ENCODE results near the gene PIK3C2G.

PIK3C2G gene

DNA sequence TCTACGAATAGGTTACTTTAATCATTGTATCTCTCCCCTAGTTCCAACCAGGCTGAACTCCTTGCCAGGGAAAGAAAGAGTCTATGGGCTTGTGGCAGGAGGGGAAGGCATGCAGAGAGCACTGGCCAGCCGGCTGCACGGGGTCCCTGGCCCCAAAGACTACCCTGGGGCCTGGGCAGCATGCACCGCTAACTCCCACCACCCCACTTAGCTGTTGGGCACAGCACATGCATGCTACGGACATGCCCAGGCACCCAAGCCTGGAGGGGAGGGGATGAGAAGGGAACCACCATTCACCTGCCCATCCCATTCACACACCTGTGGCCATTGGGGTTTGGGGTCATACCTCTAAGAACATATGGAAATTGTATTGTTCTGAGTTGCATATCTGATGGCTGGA lies 94.1 kb downstream of the PIK3C2G start:
- no peak for DNase-seq

DNA sequence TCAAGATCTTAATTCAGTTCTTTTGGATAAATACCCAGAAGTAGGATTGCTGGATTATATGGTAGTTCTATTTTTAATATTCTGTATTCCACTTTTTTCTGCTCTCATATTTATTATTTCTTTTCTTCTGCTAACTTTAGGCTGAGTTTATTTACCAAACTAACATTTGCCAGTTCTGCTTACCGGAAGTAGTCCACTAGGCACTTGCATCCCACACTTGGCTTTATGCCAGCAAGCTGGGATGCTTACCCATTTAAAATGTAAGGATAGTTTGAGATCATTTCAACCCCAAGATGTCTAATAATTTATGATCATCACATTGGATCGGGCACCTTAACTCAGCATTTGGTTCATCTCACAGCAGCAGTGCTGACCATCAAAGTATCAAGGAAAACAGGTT lies 96.8 kb downstream of the PIK3C2G start:
- no peak for DNase-seq

DNA sequence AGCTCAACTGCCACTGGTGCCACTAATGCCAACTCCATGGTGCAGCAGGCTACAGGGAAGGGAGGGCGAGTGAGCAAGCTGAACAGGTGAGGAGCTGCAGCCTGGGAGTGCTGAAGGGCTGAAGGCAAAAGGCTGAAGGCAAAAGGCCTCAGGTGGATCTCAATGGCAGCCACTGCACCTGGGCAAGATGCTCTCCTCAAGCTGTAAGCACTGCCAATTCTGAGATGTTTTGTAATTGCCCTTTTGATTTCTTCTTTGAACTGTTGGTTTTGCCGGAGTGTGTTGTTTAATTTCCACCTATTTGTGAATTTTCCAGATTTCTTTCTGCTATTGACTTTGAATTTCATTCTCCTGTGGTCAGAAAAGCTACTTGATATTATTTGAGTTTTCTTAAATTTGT lies 97.6 kb downstream of the PIK3C2G start:
- DNase-seq: no peak

DNA sequence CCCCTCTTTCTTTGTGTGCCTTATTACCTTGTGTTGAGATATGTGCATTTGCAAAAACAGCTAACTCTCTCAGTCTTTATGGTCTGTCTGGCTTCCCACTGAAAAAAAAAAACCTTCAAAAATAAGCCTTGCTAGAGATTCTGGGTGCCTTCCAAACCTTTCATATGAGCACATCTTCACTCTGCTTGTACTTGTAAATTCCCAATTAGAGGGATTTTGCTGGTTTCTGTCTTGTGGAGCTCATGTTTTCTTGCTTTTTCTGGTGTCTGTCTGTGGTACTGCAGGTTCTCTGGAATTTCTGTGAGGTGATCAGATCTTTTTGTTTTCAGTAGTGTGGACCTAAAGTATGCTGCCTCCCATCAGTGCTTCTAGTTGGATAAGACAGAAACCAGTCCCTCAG lies 100.1 kb downstream of the PIK3C2G start:
- DNase-seq: no peak

DNA sequence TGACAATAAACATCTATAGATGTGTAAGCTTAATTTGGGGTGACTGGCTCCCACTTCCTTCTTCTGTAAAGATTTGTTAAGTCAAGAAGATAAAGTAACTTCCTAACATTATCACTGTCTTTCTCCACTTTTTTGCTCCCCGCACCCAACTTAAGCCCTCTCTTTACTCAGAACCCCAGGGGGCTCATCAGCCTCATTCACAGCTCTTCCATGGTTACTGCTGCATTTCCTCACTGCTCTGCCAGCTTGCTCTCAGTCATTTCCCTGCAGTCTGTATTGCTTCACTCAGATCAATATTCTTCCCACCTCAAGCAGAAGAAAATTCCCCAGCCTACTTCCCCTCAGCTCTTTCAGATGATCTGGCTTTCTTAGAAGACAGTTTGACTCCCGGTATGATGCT lies 102.0 kb downstream of the PIK3C2G start:
- DNase-seq: no peak

DNA sequence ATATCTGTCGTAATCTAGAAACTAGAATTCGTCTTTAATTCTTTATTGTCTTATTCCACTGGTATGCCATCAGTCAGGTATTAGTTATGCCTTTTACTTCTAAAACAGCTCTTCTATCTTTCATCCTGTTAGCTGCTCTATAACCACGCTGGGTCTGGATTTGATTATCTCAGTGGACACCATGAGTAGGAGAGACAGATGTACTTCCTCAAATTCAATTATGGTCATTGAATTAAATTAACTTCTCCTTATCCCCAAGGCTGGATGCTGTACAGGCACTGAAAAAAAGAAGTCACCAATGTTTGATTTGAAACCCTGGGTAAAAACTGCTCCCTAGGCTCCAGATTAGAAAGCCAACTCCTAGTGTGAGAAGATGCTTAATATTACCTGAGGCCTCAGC lies 107.3 kb downstream of the PIK3C2G start:
- DNase-seq: no peak

DNA sequence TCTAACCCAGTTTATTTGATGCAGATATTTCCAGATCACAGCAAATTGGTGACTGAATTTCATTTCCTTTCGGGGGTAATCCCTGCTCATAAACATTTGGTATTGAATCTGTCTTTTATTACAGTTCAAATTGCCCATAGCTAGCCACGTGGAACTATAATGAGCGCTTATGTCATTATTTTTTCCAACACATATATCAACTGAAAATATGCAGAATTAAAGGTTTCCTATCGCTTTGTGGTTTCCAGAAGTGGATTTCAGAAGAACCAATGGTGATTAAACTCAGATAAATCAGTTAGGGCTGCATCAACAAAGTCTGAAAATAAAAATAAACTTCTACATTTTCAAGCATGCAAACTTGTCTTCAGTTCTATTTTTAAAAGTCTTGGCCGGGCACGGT lies 111.9 kb downstream of the PIK3C2G start:
- DNase-seq: no peak

DNA sequence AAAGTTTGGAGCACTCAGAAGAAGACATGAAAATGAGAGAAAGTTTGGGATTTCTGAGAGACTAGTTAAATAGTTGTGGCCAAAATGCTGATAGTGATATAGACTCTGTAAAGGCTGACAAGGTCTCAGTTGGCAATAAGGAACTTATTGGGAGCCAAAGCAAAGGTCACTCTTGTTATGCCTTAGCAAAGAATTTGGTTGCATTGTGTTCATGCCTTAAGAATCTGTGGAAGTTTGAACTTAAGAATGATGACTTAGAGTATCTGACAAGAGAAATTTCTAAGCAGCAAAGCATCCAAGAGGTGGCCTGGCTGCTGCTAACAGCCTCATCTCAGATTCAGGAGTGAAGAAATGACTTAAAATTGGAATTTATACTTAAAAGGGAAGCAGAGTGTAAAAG lies 113.8 kb downstream of the PIK3C2G start:
- no peak for DNase-seq

DNA sequence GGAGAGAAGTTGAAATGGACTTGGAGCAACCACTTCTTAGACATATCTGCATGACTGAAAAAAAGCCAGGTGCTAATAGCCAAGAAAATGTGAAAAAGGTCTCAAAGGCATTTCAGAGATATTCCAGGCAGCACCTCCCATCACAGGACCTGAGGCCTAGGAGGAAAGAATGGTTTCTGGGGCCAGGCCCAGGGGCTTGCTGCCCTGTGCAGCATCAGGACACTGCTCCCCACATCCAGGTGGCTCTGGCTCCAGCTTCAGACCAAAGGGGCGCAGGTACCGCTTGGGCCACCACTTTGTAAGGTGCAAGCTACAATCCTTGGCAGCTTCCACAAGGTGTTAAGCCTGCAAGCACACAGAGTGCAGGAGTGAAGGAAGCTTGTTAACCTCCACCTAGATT lies 114.3 kb downstream of the PIK3C2G start:
- DNase-seq: no peak

DNA sequence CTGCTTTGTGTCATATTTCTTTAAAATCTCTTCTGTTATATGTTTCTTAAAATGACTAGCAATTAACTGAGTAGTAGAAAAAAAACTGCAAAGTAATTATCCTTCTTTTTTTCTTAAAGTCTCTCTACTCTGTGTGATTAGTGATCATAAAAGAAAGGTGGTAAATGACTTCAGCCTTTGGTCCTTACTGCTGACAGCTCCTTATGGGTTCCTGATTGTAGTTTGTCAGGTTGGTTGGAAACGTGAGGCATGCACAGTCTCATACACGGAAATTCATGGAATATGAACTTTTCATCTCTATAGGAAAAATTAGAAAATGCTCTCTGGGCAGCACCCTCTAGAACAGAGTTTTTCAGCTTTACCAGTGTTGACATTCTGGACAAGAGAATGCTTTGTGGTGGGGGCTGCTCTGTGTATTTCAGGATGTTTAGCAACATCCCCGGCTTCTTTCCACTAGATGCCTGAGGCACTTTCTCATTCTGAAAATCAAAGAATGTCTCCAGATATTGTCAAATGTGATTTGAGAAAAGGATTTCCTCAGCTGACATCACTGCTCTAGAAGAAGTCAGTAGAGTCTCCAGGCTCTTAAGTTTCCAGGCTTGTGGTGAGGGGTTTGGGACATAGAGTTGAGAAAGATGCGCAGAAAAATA lies 121.0 kb downstream of the PIK3C2G start:
- DNase-seq: no peak

DNA sequence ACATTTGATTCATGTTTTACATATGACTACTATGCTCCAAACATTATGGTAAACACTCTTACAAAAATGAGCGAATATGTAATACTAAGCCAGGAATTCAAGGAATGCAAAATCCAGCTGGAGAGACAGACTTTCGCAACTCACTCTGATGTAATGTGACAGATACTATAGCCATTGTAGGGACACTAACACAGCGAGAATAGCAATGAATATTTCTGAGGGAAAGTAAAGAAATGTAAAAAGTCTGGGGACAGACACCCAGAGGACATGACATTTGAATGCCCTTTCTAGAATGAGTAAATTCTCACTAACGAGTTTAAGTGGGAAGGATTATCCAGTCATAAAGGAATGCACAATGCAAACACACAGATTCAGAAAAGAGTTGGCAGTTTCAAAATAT lies 121.9 kb downstream of the PIK3C2G start:
- DNase-seq: no peak

DNA sequence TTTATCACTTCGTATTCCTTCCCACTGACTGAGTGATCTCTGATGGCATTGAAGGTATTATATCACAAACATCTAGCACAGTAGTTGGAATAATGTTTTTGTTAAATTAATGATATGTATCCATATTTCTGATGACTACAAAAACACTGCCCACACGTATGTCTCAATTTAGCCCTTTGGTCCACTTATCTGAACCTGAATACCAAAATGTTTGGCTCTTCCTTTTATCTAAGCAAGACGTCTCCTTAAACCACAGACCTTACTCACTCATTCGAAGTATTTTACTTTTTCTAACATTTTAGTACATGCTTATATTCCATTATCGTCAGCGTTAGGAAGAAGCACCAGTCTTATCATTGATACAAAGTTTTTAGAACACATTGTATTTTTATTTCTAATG lies 126.4 kb downstream of the PIK3C2G start:
- DNase-seq: no peak

DNA sequence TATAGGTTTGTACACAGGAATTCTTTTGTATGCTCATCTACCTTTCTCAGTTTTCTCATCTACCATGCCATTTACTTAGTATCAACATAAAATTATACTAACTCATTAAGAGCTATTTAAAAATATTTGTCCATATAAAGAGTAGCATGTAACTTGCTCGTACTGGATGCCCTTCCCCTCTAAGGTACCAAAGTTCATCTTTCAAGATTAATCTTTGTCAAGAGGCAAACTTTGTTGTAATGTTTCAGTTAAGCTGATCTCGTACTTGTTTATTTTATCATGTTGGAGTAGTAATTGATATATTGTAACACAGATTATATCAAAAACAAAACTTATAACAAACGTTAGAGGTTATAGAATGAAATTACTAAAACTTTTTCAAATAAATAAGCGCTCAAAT lies 128.5 kb downstream of the PIK3C2G start:
- DNase-seq: no peak

DNA sequence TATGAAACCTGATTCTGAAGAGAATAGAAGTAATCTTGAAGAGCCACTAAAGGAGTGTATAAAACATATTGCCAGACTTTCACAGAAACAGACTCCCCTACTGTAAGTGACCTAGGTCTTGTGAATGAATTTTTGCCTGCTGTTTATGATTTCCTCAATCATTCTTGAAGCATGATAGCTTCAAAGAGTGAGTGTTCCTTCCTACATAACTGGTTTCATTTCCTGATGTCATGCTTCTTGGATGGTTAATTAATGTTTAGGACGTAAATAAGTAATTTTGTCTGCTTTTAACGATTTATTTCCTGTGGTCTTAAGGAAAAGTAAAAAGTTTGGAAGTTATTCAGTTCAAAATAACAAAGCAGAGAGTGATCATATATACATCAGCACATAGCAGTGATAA lies 129.8 kb downstream of the PIK3C2G start:
- DNase-seq: no peak

DNA sequence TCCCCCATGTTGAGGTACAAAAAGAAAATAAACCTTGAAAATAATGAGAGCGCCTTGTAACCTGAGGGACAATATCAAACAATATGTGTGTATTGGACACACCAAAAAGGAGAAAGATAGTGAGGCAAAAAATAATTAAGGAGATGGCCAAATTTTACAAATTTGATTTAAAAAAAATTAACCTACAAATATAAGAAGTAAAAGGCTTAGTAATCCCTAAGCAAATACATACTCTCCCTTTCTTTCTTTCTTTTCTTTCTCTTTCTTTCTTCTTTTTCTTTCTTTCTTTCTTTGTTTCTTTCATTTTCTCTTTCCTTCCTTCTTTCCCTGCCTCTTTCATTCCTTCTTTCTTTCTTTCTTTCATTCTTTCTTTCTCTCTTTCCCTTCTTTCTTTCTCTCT lies 133.4 kb downstream of the PIK3C2G start:
- no peak for DNase-seq

DNA sequence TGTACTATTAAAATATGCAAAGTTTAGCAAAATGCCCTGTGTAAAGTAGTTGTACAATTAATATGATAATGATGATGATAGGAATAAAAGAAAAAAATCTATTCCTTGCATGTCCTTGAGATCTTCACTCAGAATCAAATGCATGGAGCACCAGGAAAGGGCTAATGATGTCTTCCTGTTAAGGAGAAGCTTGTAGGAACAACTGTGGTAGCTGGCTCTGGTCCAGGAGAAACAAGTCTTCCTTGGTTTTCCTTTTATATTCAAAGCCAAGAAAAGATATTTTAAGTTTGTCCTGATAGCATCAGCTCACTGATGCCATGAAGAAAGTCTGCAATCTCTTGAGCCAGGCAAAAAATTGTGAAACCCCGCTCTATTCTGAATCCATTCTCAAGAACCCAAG lies 138.9 kb downstream of the PIK3C2G start:
- no peak for DNase-seq

DNA sequence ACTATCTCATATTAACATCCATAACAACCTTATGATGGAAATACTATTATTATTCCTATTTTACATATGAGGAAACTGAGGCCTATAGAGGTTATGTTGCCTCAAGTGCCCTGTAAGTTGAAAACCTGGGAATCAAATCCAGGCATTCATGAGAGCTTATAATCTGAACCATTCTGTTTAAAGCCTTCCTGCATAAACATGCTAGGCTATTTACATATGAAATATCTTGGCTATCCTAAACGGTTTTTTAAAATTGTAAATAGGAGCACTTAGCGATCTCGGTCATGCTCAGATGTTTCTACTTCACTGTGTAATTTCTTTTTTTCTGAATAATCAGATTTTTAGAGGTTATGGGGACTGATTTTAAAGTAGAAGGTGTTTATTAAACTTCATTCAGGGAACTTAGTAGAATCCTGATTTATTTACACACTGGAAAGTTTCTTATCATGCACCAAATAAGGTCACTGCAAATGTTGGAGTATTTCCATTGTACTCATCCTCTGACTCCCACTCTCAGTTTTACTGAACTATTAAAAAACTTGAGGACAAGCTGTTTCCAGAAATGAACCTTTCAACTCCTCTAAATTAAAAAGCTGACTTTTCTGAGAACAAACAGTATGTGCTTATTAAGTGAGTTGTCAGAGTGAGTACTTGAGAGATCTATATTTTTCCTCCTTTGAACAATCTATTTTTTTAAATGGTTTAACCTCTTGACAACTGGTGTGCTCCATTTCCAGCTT lies 141.7 kb downstream of the PIK3C2G start:
- DNase-seq: no peak

DNA sequence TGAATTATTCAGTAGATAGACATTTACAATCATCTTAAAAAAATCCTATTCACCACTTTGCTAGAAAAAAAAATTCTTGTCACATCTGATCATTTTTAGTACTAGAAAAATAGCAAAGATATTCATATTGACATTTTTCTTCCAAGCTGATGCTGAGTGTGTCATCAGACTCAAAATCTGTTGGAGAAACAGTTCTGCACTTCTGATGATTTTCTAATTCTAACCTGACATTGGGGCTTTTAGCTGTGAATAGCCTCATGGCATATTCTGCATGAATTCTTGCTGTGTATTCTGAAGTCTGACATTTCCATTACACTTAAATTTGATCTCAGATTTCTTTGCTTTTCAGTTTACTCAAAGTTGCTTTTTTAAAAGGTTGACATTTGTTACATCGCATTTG lies 150.1 kb downstream of the PIK3C2G start:
- DNase-seq: no peak

DNA sequence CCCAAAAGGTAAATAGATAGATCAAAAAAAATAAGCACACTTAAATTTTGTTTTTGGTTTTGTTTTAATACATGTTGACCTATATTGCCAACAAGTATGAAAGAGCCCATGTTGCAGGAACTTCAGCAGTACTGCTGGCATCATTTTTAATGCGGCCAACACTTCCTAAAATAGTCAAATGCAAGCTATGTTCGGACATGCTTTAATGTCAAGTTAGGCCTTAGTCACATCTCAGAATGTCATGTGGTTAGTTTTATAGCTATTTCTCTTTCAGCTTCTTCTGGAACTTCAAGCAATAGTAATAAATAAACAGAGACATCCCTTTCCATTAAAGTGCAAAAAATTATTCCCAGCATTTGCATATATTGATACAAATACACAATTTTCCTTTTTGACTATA lies 153.4 kb downstream of the PIK3C2G start:
- DNase-seq: no peak

DNA sequence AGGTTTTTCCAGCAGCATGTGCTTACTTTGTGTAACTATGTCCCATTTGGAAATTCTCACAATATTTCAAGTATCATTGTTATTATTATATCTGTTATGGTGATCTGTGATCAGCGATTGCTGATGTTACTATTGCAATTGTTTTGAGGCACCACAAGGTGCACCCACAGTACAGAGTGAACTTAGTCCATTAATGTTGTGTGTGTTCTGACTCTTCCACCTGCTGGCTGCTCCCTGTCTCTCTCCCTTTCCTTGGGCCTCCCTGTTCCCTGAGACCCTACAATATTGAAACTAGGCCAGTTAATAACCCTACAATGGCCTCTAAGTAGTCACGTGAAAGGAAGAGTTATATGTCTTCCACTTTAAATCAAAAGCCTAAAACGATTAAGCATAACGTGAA lies 153.9 kb downstream of the PIK3C2G start:
- DNase-seq: no peak

DNA sequence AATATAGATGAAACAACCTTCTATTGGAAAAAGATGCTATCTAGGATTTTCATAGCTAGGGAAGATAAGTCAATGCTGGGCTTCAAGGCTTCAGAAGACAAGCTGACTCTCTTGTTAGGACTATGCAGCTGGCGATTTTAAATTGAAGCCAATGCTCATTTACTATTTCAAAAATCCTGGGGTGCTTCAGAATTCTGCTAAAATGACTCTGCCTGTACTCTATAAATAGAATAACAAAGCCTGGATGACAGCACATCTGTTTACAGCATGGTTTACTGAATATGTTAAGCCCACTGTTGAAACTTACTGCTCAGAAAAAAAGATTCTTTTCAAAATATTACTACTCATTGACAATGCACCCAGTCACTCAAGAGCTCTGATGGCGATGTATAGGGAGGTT lies 155.1 kb downstream of the PIK3C2G start:
- DNase-seq: no peak

DNA sequence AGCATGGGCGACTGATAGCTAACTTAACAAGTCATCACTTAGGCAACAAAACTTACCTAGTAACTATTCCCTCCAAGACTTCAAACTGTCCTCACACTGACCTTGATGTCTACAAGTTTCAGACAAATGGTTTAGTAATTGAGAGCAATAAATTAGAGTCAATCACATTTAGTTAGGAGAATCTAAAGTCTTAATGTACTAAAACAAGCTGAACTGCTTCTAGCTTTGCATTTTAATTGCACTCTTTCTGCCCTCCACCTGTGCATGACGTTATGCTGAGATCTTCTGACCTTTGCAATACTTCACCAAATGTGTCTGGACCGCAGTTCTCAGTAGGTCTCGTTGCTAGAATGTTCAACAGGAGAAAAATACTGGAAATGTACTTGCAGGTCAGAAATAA lies 158.0 kb downstream of the PIK3C2G start:
- DNase-seq: no peak

DNA sequence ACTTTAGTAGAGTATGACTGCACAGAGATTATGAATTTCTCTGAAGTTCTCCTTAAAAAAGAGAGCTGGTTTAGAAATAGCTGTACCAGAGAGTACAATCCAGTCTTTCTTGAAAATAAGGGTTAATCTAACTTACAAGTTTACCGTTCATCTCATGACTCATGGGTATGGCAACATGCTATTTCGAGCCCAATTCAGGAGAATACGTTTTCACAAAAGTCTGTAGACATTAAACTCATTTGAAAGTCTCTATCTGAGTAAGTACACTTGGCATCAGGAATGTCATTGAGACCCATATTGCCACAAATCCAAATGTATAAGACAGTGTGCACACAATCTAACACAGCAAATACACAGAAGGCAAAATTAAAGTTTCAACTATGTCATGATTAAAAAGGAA lies 160.5 kb downstream of the PIK3C2G start:
- DNase-seq: no peak

DNA sequence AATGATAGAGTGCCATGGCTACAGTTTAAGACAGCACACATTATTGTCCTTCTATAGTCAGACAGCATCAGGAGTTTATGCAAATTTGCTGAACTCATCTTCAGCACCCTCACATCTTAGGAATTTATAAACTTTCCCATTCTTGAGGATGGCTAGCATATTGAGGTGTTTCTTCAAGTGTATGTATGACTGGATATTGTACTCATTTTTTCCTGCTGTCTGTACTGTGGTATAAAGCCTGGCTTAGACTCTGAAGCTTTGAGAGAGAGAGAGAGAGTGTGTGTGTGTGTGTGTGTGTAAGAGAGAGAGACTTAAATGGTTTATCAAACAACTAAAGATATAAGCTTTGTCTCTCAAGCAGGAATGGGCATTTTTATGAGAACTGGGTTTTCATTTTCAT lies 161.6 kb downstream of the PIK3C2G start:
- no peak for DNase-seq

DNA sequence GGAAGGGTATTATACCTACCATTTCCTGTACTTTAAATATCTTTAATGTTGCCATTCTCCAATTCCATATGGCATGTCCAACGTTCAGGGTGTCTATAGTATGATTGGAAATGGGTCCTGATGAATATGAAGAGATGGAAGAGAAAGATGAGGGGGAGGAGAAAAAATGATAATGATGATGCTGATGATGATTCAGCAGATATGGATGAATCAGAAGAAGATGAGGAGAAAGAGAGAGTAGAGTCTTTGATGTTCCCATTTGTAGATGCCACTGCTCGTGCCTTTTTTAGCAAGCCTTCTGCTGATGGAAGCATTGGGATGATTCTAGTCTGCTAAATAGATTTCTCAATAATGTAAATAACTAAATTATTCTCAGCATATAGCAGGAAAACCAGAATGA lies 163.5 kb downstream of the PIK3C2G start:
- no peak for DNase-seq
